ENCODE results near the gene SYT2. TPM values are rescaled to one million over a fixed set of nuclear protein-coding genes. Genes with fewer than 3 reads are reported as not detected.

SYT2 gene
- total RNA-seq, 1 donor from 2014 or later = 0.26 TPM

GRCh38 chr1:202681736-202682420, 28.4 kb downstream of the SYT2 start:
- H2AFZ ChIP-seq (replicated peaks) = no peak overlapping the region
- H3K4me1 ChIP-seq = peaks cover 12% of the 10 kb centered on the region
- Mint-ChIP-seq H3K4me1 (no peaks in the 10 kb centered on the region), H3K36me3 (no peaks in the 10 kb centered on the region), H3K4me3 (no peak overlapping the region), H3K27ac (no peak overlapping the region), H3K27me3 (ENCODE audit: insufficient read depth, low read depth) (peaks cover 6% of the 10 kb centered on the region), H3K9me3 (no peaks in the 10 kb centered on the region)
- no peaks in the 10 kb centered on the region for H3K36me3 ChIP-seq
- no peaks in the 10 kb centered on the region for H3K27me3 ChIP-seq
- TF ChIP-seq, protein P1, sequence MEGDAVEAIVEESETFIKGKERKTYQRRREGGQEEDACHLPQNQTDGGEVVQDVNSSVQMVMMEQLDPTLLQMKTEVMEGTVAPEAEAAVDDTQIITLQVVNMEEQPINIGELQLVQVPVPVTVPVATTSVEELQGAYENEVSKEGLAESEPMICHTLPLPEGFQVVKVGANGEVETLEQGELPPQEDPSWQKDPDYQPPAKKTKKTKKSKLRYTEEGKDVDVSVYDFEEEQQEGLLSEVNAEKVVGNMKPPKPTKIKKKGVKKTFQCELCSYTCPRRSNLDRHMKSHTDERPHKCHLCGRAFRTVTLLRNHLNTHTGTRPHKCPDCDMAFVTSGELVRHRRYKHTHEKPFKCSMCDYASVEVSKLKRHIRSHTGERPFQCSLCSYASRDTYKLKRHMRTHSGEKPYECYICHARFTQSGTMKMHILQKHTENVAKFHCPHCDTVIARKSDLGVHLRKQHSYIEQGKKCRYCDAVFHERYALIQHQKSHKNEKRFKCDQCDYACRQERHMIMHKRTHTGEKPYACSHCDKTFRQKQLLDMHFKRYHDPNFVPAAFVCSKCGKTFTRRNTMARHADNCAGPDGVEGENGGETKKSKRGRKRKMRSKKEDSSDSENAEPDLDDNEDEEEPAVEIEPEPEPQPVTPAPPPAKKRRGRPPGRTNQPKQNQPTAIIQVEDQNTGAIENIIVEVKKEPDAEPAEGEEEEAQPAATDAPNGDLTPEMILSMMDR (IDR thresholded peaks at IDR 0.05) = no peak
- TF ChIP-seq EZH2phosphoT487 (IDR thresholded peaks at IDR 0.05) = no peak
- no peak for TF ChIP-seq EZH2 (IDR thresholded peaks at IDR 0.05)
- peaks cover 12% of the 10 kb centered on the region for H4K20me1 ChIP-seq (ENCODE audit: low read depth)
- H3F3A ChIP-seq (ENCODE audit: low read depth) = no peaks in the 10 kb centered on the region
- H3K4me3 ChIP-seq = no peak overlapping the region
- no peak for DNase-seq (ENCODE audit: low spot score)
- no peaks in the 10 kb centered on the region for H3K79me2 ChIP-seq (ENCODE audit: low read depth)
- H3K9me3 ChIP-seq (ENCODE audit: low read depth) = no peaks in the 10 kb centered on the region
- no peak overlapping the region for H3K27ac ChIP-seq
- H3K4me2 ChIP-seq = no peak overlapping the region
- H3K9ac ChIP-seq = no peak overlapping the region

GRCh38 chr1:202680586-202681352, 29.5 kb downstream of the SYT2 start:
- Mint-ChIP-seq H3K36me3 (no peaks in the 10 kb centered on the region), H3K27ac (no peak overlapping the region), H3K27me3 (ENCODE audit: insufficient read depth, low read depth) (peaks cover 10% of the 10 kb centered on the region), H3K9me3 (no peaks in the 10 kb centered on the region), H3K4me1 (no peaks in the 10 kb centered on the region), H3K4me3 (no peak overlapping the region)
- Histone ChIP-seq H3K4me1 (peaks cover 12% of the 10 kb centered on the region), H3K4me3 (no peak overlapping the region), H3F3A (ENCODE audit: low read depth) (no peaks in the 10 kb centered on the region), H3K4me2 (no peak overlapping the region), H3K36me3 (no peaks in the 10 kb centered on the region), H2AFZ (replicated peaks) (no peak overlapping the region), H3K79me2 (ENCODE audit: low read depth) (no peaks in the 10 kb centered on the region), H3K27me3 (no peaks in the 10 kb centered on the region), H3K9me3 (ENCODE audit: low read depth) (no peaks in the 10 kb centered on the region), H3K27ac (no peak overlapping the region), H4K20me1 (ENCODE audit: low read depth) (peaks cover 12% of the 10 kb centered on the region), H3K9ac (no peak overlapping the region)
- no peak for TF ChIP-seq EZH2phosphoT487 (IDR thresholded peaks at IDR 0.05)
- TF ChIP-seq, protein P1 (IDR thresholded peaks at IDR 0.05) = no peak
- DNase-seq (ENCODE audit: low spot score) = peak; percentile 82

DNA sequence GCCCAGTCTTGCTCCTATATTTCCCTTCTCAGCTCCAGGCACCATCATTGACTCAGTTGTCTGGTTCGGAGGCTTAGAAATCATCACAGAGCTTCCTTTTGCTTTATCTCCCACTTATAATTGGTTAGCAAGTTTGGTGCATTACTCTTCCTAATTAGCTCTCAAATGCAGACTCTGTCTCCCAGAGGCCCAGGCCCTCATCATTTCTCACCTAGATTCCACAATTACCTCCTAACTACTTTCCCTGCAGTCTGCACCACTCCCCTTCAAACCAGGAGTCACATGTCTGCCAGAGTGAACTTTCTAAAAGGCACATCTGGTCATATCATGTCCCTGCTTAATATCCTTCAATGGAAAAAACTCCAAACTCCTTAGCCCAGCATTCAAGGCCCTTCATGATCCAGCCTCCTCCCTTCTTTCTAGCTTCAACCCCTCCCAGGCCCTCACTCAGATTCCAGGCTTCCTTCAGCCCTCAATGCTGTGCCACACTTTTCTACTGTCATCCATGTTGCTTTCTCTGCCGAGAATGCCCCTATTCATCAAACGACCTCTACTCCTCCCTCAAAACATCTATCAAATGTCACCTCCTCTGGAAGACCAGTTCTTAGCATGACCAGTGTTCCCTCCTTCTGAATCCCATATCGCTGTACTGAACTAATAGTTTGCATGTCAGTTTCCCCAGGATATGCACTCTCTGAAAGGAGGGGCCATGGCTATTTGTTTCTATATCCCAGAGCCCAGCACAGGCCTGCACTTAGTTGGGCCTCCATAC, 30.7 kb downstream of the SYT2 start:
- Mint-ChIP-seq H3K9me3 (no peaks in the 10 kb centered on the region), H3K4me1 (no peaks in the 10 kb centered on the region), H3K4me3 (no peak overlapping the region), H3K27ac (no peak overlapping the region), H3K27me3 (ENCODE audit: insufficient read depth, low read depth) (peaks cover 10% of the 10 kb centered on the region), H3K36me3 (no peaks in the 10 kb centered on the region)
- H3K9me3 ChIP-seq (ENCODE audit: low read depth) = no peaks in the 10 kb centered on the region
- no peak overlapping the region for H2AFZ ChIP-seq (replicated peaks)
- no peak overlapping the region for H3K4me3 ChIP-seq
- H3F3A ChIP-seq (ENCODE audit: low read depth) = no peaks in the 10 kb centered on the region
- H3K4me2 ChIP-seq = no peak overlapping the region
- H3K36me3 ChIP-seq = no peaks in the 10 kb centered on the region
- H3K79me2 ChIP-seq (ENCODE audit: low read depth) = no peaks in the 10 kb centered on the region
- no peak overlapping the region for H3K9ac ChIP-seq
- H4K20me1 ChIP-seq (ENCODE audit: low read depth) = peaks cover 12% of the 10 kb centered on the region
- H3K4me1 ChIP-seq = peaks cover 12% of the 10 kb centered on the region
- no peak for DNase-seq (ENCODE audit: low spot score)
- TF ChIP-seq EZH2 (IDR thresholded peaks at IDR 0.05) (no peak), EZH2phosphoT487 (IDR thresholded peaks at IDR 0.05) (no peak)
- TF ChIP-seq, protein P1 (IDR thresholded peaks at IDR 0.05) = no peak
- H3K27ac ChIP-seq = no peak overlapping the region
- H3K27me3 ChIP-seq = no peaks in the 10 kb centered on the region
